C4-2B (cell line): ENCODE results near the gene CBY1.

ENCODE experiments used
- CTCF ChIP-seq: fragments of 450-650 bp; conservative IDR thresholded peaks from 2 replicates; pipeline ENCODE4 v1.5.1; 2017; ENCODE audit warnings: mild to moderate bottlenecking
- ZFX ChIP-seq: fragments of 450-650 bp; IDR thresholded peaks from 2 replicates; pipeline ENCODE4 v1.6.1; 2017

GRCh38 chr22:38710866-38711265 is 54.4 kb downstream of the CBY1 start:
- TF ChIP-seq CTCF (no peak), ZFX (no peak)
